ENCODE measurements around the gene PATJ. TPM values are rescaled to one million over a fixed set of nuclear protein-coding genes. Genes with fewer than 3 reads are reported as not detected.
A peak's percentile ranks its signal among the peaks of the same experiment; 100 is the strongest.

The PATJ gene
- total and polyA plus RNA-seq, 2 of the 13 experiments (the other 11 are each of a cell fraction or from before 2014, with no cell fraction given): 6.2 to 16.8 TPM

DNA sequence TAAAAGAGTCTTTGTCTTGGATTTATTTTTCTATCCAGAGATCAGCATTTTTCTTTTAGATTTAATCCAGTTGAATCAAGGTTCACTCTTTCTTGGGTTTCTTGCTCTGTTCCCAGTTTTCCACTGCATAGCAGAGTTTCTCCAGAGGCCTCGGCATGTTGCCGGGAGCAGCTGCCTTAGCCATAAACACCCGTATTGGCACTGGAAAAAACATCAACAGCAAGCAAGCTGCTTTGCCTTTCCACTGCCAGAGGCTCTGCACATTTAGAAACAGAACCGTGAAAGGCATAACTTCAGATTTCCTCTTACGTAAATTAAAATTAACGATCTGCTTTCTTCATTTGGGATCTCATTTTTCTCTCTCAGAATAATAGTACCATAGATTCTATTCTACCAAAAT, 270.6 kb downstream of the PATJ start:
- no peaks in the 10 kb centered on the region for H3K4me1 ChIP-seq (ENCODE audit: insufficient read depth, low read length)
- ATAC-seq (no peak), FAIRE-seq (no peak), DNase-seq (ENCODE audit: low spot score) (no peak)
- H2AFZ ChIP-seq (ENCODE audit: low read length): no peak overlapping the region
- 96% methylated on average over 6 of the region's 6 CpGs for WGBS (ENCODE audit: low lambda C conversion rate)
- H3K27me3 ChIP-seq (ENCODE audit: control insufficient read depth in 1 of 2, insufficient read depth in 2 of 2, low read length in 2 of 2): no peaks in the 10 kb centered on the region
- no peaks in the 10 kb centered on the region for H3K36me3 ChIP-seq (replicated peaks in 1 of 2; ENCODE audit: control insufficient read depth in 1 of 2, insufficient read depth in 2 of 2, low read length in 2 of 2)
- no peak overlapping the region for H3K27ac ChIP-seq (ENCODE audit: extremely low read length, insufficient read depth, low read length)
- H4K20me1 ChIP-seq (ENCODE audit: insufficient read depth, low read length): no peaks in the 10 kb centered on the region
- H3K4me3 ChIP-seq (replicated peaks in 1 of 3; ENCODE audit: insufficient read depth in 1 of 3, low read depth in 2 of 3, low read length in 3 of 3): no peak overlapping the region
- TSS peak; percentile 16 for BruUV-seq (replicated peaks)
- POLR2A ChIA-PET: no interaction called here
- in situ Hi-C loops (cut with HindIII; ENCODE audit: extremely low pct_ligation_motif_present, low pct_unique_long_range_greater_than_20kb) (no loop called here), intact Hi-C loops (cut with micrococcal nuclease; ENCODE audit: unreplicated experiment) (no loop called here)
- no peaks in the 10 kb centered on the region for H3K9me3 ChIP-seq (ENCODE audit: low read length)
- CTCF ChIA-PET (ENCODE audit: low intra/inter-chr PET ratio, low total read pairs): no interaction called here
- H3K4me2 ChIP-seq (ENCODE audit: low read depth, low read length): no peak overlapping the region
- no peaks in the 10 kb centered on the region for H3K79me2 ChIP-seq (ENCODE audit: insufficient read depth, low read length)
- no peak overlapping the region for H3K9ac ChIP-seq (ENCODE audit: insufficient read depth, low read depth, low read length)
- TF ChIP-seq POLR2A (IDR thresholded peaks at IDR 0.05; ENCODE audit: insufficient read depth in 1 of 2, low read depth in 2 of 2, low read length in 2 of 2): no peak
- TF ChIP-seq PAF1 (CRISPR knock-in tag; IDR thresholded peaks at IDR 0.05): no peak
- TF ChIP-seq POLR2AphosphoS2 (IDR thresholded peaks at IDR 0.05; ENCODE audit: low read depth, low read length): no peak
- TF ChIP-seq, protein P1, sequence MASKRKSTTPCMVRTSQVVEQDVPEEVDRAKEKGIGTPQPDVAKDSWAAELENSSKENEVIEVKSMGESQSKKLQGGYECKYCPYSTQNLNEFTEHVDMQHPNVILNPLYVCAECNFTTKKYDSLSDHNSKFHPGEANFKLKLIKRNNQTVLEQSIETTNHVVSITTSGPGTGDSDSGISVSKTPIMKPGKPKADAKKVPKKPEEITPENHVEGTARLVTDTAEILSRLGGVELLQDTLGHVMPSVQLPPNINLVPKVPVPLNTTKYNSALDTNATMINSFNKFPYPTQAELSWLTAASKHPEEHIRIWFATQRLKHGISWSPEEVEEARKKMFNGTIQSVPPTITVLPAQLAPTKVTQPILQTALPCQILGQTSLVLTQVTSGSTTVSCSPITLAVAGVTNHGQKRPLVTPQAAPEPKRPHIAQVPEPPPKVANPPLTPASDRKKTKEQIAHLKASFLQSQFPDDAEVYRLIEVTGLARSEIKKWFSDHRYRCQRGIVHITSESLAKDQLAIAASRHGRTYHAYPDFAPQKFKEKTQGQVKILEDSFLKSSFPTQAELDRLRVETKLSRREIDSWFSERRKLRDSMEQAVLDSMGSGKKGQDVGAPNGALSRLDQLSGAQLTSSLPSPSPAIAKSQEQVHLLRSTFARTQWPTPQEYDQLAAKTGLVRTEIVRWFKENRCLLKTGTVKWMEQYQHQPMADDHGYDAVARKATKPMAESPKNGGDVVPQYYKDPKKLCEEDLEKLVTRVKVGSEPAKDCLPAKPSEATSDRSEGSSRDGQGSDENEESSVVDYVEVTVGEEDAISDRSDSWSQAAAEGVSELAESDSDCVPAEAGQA (IDR thresholded peaks at IDR 0.05; ENCODE audit: low read depth): no peak
- TF ChIP-seq, protein P1 (CRISPR knock-in tag; IDR thresholded peaks at IDR 0.05; ENCODE audit: borderline replicate concordance): no peak
- no peak for TF ChIP-seq CHD4 (IDR thresholded peaks at IDR 0.05; ENCODE audit: borderline replicate concordance, low read length)
- TF ChIP-seq, protein P2, sequence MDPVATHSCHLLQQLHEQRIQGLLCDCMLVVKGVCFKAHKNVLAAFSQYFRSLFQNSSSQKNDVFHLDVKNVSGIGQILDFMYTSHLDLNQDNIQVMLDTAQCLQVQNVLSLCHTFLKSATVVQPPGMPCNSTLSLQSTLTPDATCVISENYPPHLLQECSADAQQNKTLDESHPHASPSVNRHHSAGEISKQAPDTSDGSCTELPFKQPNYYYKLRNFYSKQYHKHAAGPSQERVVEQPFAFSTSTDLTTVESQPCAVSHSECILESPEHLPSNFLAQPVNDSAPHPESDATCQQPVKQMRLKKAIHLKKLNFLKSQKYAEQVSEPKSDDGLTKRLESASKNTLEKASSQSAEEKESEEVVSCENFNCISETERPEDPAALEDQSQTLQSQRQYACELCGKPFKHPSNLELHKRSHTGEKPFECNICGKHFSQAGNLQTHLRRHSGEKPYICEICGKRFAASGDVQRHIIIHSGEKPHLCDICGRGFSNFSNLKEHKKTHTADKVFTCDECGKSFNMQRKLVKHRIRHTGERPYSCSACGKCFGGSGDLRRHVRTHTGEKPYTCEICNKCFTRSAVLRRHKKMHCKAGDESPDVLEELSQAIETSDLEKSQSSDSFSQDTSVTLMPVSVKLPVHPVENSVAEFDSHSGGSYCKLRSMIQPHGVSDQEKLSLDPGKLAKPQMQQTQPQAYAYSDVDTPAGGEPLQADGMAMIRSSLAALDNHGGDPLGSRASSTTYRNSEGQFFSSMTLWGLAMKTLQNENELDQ (CRISPR knock-in tag; IDR thresholded peaks at IDR 0.05; ENCODE audit: borderline replicate concordance): no peak
- TF ChIP-seq MED13 (CRISPR knock-in tag; IDR thresholded peaks at IDR 0.05): no peak
- TF ChIP-seq ZSCAN12 (CRISPR knock-in tag; IDR thresholded peaks at IDR 0.05): no peak
- no peak for TF ChIP-seq ZNF274 (CRISPR knock-in tag; IDR thresholded peaks at IDR 0.05)
- TF ChIP-seq, protein P3, sequence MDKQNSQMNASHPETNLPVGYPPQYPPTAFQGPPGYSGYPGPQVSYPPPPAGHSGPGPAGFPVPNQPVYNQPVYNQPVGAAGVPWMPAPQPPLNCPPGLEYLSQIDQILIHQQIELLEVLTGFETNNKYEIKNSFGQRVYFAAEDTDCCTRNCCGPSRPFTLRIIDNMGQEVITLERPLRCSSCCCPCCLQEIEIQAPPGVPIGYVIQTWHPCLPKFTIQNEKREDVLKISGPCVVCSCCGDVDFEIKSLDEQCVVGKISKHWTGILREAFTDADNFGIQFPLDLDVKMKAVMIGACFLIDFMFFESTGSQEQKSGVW (CRISPR knock-in tag; IDR thresholded peaks at IDR 0.05; ENCODE audit: borderline replicate concordance): no peak
- TF ChIP-seq KLF13 (CRISPR knock-in tag; IDR thresholded peaks at IDR 0.05): no peak
- TF ChIP-seq SIN3B (IDR thresholded peaks at IDR 0.05; ENCODE audit: low read length): no peak
- TF ChIP-seq, protein P4, sequence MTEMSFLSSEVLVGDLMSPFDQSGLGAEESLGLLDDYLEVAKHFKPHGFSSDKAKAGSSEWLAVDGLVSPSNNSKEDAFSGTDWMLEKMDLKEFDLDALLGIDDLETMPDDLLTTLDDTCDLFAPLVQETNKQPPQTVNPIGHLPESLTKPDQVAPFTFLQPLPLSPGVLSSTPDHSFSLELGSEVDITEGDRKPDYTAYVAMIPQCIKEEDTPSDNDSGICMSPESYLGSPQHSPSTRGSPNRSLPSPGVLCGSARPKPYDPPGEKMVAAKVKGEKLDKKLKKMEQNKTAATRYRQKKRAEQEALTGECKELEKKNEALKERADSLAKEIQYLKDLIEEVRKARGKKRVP (CRISPR knock-in tag; IDR thresholded peaks at IDR 0.05): no peak
- no peak for TF ChIP-seq MAFG (CRISPR knock-in tag; IDR thresholded peaks at IDR 0.05)
